HG03457 (cell line): ENCODE results near the gene MAN2B2.
"Not testable (repeated sequence)": the region's sequence is repeated elsewhere in the genome, so short reads cannot be mapped to it uniquely, and the experiment has no call there.

Experiments used
- ATAC-seq: cut with Tn5 transposase; IDR thresholded peaks from one replicate; pipeline ENCODE4 v1.9.1; 2021; ENCODE audit warnings: moderate number of reproducible peaks; ENCODE audit not compliant: unreplicated experiment

The MAN2B2 gene

DNA sequence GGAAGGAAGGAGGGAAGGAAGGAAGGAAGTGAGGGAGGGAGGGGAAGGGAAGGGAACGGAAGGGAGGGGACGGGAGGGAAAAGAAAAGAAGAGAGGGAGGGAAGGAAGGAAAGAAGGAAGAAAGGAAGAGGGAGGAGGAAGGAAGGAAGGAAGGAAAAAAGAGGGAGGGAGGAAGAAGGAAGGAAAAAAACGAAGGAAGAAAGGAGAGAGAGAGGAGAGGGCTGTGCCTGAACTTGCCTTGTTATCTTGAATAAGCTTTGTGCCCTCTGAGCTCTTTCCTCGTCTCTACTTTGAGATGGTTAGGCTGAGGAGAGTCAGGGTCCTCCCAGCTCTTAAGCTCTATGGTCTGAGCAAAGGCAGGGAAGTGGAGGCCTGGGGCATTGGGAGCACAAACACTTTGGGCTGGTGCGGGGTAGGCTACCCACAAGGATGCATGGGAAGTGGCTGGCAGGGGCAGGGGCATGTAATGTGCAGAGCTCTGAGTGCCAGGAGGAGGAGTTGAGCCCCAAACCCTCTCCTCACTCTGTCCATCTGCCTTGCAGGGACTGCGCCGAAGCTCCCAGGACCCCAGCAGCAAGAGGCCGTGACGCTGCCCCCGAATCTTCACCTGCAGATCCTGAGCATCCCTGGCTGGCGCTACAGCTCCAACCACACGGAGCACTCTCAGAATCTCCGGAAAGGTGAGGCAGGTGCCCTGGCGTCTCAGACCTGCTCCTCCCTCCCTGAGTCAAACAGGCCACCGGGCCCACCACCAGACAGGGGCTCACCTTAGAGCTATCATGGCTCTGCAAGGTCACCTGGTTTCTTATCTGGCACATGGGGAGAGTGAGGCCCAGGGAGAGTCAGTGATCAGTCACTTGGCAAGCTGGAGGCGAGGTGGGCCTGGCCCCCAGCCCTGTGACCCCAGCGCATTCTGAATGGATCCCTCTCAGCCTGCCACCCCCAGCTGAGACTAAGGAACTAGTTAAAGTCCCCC is 39.0 kb downstream of the MAN2B2 start:
- ATAC-seq: no peak

DNA sequence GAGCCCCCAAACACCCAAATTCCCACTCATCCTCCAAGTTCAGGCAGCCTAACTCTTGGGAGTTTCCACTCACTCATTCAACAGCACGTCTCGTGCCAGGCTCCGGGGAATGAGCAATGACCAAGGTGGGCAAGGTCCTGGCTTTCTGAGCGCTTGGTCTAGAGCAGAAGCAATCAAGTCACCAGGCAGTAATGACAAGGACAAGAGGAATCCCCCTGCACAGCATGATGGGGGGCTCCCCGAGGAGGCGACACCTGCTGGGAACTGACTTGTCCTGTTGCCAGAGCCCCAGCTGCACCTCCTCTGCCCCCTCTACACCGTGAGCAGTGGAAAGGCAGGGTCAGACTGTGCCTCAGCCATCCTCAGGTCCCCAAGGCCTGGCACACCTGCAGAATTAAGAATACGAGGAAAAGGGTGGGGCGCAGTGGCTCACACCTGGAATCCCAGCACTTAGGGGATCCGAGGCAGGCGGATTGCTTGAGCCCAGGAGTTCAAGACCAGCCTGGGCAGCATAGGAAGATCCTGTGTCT is 39.8 kb downstream of the MAN2B2 start:
- no peak for ATAC-seq

DNA sequence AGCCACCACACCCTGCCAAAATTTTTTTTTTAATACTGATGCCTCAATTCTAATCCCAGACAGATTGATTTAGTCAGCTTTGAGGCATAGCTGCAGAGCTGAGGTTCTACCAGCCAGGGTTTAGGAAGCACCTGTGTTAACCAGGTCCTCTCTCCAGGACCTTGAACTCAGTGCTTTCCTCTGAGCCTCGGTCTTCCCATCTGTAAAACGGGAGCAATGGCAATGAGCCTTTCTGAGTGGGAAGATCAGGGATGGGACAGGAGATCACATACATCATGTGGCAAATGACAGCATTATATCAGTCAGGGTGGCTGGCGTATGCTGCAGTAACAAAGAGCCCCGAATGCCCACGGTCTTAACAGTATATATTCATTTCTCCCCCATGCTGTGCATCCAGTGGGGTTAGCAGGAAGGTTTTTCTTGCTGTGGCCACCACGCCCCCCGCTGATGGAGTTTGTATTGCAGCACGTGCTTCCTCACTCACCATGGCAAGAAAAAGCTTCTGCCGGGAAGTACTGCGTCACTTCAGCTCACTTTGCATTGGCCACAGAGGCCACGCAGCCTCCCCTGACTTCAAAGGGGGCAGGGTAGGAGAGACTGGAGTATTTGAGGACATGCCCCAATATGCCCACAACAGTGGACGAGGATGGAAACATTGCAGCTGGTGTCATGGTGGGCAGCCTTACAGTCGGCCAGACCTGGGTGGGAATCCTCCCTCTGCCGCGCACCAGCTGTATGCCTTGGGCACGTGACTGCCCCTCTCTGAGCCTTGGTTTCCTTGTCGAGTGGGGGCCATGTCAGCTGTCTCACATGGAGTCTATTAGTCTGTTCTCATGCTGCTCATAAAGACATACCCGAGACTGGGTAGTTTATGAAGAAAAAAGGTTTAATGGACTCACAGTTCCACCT is 41.4 kb downstream of the MAN2B2 start:
- no peak for ATAC-seq

DNA sequence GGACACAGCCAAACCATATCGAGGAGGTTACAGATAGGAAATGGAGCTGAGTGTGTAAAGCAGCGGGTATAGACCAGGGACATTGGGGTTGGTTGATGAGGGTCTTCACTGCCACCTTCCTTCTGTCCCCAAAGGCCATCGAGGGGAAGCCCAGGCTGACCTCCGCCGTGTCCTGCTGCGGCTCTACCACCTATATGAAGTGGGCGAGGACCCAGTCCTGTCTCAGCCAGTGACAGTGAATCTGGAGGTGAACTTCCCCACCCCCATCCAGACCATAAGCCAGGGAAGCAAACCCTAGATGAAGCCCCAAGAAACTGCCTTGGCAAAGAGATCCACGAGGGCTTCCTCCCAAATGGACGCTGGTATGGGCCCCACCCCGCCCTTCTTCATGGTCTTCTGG is 42.3 kb downstream of the MAN2B2 start:
- no peak for ATAC-seq

DNA sequence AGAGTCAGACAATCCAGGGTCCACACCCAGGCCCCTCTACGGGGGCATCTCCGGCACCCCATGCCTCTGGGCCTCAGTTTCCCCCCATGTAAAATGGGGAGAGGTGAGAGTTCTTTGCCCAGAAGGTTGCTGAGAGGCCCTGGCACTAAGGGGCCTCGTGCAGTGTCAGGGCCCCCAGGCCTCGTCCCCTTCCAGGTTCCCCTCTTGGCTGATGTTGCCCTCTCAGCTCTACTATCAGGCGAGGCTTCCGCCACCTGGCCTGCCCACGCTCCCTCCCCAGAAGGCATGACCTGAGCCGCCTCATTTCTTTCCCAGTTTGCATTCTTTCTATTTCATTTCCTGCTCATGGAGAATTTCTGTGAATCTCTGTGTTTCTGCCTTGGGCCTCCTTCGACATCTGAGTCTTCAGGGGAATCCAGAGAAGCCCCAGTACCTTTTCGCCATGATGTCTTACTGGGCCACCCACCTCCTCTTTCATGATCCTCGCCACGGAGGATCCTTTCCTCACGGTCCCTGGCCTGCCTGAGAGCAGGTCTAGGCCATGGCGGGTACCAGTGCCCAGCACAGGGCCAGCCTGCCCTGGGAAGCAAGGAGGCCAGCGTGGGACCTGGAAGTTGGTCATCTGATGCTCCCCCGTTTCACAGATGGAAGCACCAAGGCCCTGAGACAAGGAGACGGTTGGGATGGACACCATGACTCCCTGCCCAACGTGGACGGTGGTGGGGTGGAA is 43.6 kb downstream of the MAN2B2 start:
- ATAC-seq: no peak

DNA sequence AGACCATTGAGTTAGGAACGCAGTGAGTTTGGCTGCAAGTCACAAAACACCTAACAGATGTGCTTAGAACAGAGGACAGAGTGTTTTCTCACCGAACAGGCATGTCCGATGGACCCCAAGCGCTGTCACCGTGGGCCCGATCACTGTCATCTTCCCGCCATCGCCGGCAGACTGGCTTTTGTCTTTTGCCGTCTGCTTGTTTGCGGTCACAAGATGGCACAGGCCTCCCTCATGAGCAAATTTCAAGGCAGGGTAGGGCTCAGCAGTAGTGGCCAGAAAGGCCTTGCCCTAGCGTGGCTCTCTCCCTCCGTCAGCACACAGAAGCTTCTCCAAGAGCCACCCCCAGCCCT is 44.1 kb downstream of the MAN2B2 start:
- no peak for ATAC-seq

DNA sequence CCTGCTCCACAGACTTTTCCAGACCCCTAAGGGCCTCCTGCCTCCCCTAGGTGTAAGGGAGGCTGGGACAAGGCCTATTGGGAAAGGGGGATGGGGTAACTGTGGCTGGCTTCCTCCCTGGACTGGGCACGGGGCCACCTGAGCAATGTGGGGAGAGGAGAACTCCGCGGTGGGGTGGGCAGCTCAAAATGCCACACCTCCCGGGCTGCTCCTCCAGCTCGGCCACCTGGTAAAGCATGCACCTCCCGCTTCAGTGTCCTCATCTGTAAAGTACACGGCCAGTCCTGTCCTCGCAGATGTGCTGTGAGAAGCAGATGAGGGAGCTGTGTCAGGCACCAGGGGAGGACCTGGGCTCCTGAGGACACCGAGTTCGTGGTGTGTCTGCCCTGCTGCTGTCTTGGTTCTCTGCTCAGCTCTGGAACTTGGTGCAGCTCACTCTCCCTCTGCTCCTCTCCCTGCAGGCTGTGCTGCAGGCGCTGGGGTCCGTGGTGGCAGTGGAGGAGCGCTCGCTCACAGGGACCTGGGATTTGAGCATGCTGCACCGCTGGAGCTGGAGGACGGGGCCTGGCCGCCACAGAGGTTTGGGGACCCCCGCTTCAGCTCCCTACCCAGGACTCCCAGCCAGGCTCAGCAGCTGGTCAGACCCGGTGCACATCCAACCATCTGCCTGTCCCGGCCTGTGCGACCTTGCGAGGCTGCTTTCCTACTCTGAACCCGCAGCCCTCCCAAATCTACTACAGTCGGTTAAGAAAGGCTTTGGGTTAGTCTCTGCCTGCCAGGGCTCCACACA is 44.7 kb downstream of the MAN2B2 start:
- no peak for ATAC-seq

DNA sequence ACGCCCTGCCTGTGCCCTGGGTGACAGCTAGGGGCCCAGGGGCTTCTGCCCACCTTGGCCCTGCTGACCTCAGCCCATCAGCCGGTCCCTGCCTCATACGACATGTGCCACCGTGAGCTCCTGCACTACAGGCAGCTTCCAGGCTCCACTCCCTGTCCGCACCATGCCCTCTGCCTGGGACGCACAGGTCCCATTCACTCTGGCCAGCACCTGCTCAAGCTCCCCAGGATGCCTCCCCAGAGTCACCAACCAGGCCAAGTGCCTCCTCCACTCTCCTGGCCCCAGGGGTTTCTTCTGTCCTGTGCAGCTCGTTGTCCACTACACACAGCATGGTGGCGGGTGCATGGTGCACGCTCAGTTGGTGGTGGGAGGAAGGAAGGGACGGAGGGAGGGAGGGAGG is 45.3 kb downstream of the MAN2B2 start:
- no peak for ATAC-seq

DNA sequence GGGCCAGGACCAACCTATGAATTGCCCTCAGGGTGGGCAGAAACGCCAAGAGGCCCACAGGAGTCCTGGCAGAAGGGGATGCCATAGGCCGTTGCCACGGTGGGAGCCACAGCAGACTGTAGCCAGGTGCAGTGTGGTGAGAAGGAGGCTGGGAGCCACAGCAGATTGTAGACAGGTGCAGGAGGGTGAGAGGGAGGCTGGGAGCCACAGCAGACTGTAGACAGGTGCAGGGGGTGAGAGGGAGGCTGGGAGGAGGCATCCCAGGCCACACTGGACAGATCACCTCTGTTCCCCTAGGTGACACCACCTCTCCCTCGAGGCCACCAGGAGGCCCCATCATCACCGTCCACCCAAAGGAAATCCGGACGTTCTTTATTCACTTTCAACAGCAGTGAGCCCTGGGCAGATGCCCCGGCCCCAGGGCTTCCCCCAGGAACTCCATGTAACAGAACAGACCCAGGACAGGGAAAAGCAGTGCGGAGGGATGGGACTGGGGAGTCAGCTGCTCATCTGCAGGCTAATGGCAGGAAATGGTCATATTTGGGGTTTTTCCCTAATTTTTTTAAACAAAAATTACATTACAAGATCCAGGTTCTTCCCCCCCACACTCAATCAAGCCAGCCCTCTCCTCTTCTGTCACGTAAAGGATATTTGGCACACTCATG is 46.0 kb downstream of the MAN2B2 start:
- ATAC-seq: no peak

DNA sequence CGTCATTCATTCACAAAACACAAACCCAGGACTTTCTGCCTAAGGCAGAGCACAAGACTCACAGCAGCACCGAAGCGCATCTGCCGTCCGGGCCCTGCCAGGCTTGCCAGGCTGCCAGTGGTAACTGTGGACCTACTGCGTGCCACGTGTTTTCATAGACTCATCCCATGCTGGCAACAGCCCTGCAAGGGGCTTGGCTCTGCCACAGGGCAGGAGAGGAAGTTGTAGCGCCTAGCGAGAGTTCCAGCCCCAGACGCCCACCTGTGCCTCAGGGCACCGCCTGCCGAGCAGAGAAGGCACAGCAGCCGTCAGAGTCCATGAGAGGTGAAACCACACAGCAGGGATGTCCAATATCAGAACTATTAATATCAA is 46.6 kb downstream of the MAN2B2 start:
- no peak for ATAC-seq

DNA sequence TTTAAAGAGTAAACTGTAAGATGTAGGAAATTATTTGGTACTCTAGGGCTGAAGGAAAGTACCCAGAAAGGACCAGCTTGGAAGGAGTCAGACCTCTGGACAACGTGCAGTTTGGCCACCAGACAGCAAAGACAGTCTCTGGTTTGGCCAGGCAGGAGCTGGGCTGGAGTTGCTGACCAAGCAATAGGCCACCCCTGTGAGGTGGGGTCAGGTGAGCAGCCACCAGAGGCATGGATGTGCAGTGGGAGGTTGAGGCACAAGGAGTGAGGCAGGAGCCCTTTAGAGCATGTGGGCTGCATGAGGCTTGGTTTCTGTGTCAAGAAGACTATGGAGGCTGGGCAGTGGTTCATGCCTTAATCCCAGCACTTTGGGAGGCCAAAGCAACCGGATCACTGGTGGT is 47.8 kb downstream of the MAN2B2 start:
- ATAC-seq: no peak

DNA sequence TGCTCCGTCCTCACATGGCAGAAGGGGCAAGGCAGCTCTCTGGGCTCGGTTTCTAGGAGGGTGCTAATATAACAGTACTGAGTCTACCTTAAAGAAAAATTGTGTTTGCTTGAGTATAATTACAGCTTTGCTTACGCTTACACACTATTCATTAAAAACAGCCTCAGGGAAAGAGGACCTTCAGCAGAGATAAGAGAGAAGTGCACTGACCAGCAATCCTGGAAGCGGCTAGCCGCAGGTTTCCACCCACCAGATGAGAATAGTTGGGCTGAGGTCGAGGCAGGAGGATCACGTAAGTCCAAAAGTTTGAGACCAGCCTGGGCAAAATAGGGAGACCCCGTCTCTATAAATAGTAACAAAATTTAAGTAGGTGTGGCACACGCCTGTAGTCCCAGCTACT is 50.3 kb downstream of the MAN2B2 start:
- ATAC-seq: no peak

DNA sequence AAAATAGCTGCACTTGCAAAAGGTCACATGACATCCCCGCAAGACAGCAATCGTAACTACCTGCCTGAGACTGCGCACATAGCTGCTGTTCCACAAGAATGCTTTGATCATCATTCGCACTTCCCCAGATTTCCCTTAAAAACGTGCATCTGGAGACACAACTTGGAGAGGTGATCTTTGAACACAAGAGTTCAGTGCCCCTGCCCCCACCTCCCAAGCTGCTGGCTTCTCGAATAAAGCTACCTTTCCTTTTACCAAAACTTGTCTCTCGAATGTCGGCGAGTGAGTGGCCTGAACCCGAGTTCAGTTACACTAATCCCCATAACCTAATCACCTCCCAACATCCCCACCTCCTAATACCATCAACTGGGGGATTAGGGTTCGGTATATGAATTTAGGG is 51.1 kb downstream of the MAN2B2 start:
- no peak for ATAC-seq

DNA sequence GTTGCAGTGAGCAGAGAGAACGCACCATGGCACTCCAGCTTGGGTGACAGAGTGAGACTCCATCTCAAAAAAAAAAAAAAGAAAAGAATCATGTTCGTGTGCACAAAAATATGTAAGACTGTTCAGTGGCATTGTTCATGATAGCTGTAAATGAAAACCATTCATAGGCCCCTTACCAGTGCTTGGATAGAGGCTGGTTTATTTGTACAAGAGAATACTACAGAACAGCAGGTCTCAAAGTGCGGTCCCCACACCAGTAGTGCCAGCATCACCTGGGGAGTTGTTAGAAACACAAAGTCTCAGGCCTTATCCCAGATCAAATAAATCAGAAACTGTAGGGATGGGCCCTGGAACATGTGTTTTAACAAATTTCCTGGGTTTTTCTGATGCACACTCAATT is 52.8 kb downstream of the MAN2B2 start:
- ATAC-seq: no peak

DNA sequence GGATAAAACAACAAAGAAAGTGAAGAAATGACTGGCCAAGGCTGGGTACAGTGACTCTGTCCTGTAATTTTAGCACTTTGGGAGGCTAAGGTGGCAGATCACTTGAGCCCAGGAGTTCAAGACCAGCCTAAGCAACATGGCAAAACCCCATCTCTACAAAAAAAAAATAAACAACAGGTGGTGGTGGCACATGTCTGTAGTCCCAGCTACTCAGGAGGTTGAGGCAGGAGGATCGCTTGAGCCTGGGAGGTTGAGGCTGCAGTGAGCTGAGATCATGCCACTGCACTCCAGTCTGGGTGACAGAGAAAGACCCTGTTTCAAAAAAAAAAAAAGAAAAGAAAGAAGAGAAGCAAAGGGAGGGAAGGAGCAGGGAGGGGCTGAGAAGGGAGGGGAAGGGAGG is 53.5 kb downstream of the MAN2B2 start:
- ATAC-seq: not testable (repeated sequence)

DNA sequence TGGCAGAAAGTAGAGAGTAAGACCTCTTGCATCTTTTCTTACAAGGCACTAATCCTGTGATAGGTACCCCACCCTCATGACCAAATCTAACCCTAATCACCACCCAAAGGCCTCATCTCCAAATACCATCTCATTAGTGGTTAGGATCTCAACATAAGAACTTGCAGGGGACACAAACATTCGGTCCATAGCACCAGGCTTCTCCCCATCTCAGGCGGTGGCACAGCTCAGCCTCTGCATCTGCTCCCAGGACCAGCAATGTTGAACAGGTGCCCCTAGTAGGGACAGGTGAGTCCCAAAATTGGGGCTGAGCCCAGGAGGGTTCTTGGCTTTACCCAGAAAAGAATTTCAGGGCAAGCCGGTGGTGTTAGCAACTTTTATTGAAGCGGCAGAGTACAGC is 57.1 kb downstream of the MAN2B2 start:
- ATAC-seq: no peak

DNA sequence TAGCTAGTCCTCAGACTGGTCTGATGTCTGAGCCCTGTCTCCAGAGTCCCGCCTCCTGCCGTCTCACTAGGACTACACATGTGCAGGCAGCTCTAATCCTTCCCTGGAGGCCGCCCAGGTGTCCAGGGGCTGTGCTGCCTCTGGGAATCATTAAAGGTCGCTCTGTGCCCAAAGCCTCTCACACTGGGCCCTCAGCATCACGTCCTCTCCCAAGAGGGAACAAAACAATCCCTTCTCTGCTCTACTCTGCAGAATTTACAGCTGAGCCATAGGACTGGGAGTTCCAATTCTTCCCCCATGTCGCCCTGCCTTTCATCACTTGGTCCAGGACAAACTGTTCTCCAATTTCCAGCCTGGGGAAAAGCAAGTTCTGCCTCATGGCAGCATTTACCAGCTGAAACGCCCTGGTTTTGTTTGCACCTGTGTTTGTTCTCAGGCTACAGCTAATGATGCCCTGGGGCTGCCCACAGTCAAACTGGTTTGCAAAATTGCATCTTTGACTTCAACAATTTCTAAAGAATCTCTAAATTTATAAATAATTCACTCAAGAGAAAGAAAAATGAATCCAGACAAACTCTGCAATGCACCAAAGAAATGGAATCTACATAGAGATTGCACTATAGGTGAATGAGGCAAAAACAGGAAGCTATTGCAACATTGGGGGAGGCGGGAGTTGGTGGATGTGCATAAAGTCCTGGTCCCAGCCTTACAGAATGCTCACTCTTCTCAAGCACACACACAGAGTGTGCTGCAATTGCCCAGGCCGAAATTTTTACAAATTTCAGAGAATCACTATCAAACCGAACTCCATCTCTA is 58.3 kb downstream of the MAN2B2 start:
- no peak for ATAC-seq

DNA sequence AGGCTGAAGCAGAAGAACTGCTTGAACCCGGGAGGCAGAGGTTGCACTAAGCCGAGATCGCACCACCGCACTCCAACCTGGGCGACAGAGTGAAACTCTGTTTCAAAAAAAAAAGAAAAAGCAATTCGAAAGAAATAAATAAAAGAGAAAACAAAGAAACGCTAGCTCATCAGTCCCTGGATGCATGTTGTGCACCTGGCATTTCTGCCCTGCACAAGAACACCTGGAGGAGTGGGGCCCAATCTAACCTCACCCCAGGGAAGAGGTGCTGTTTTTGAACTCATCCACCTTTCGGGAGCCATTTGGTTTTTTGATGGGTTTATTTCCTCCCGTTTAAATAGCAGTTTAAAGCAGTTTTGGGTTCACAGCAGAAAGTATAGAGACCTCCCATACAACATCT is 59.8 kb downstream of the MAN2B2 start:
- no peak for ATAC-seq

DNA sequence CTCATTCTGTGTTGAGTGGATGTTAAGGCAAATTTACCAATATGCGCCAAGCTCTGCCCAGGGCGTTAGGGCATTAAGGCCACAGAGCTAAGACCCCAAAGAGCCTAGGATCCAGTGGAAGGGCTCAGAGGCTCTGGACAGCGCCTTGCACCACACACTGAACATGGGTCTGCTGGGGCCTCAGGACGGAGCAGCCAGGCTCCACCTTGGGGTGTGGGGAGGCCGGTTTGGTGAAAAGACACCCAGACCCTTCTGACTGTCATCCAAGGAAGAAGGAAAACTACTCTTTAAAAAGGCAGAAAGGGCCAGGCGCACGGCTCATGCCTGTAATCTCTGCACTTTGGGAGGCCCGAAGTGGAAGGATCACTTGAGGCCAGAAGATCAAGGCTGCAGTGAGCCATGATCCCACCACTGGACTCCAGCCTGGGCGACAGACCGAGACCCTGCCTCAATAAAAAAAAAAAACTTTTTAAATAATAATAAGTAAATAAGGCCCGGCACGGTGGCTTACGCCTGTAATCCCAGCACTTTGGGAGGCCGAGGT is 64.2 kb downstream of the MAN2B2 start:
- ATAC-seq: no peak
